ENCODE data around the gene TNS1.

Gene TNS1

GRCh38 chr2:217800433-217801114, 202.2 kb downstream of the TNS1 start:
- H3K9ac ChIP-seq (ENCODE audit: low read length): no peak overlapping the region
- no peaks in the 10 kb centered on the region for H3K9me3 ChIP-seq (ENCODE audit: low read length)
- peak overlapping the region; percentile 48 for H3K27ac ChIP-seq (ENCODE audit: low read depth, low read length)
- H3K36me3 ChIP-seq (ENCODE audit: insufficient read depth, low read length): peaks cover 52% of the 10 kb centered on the region
- H3K4me1 ChIP-seq (ENCODE audit: insufficient read depth, low read length): peaks cover 28% of the 10 kb centered on the region
- H3K4me3 ChIP-seq (ENCODE audit: low read depth in 1 of 2, low read length in 2 of 2): no peak overlapping the region
- H3K27me3 ChIP-seq (ENCODE audit: control insufficient read depth in 1 of 2, insufficient read depth in 2 of 2, low read length in 2 of 2): no peaks in the 10 kb centered on the region

GRCh38 chr2:217799563-217800432, 203.0 kb downstream of the TNS1 start:
- Histone ChIP-seq H3K36me3 (ENCODE audit: insufficient read depth, low read length) (peaks cover 45% of the 10 kb centered on the region), H3K4me3 (ENCODE audit: low read depth in 1 of 2, low read length in 2 of 2) (no peak overlapping the region), H3K9ac (ENCODE audit: low read length) (no peak overlapping the region), H3K9me3 (ENCODE audit: low read length) (no peaks in the 10 kb centered on the region), H3K27ac (ENCODE audit: low read depth, low read length) (peak overlapping the region; percentile 5), H3K27me3 (ENCODE audit: control insufficient read depth in 1 of 2, insufficient read depth in 2 of 2, low read length in 2 of 2) (no peaks in the 10 kb centered on the region), H3K4me1 (ENCODE audit: insufficient read depth, low read length) (peaks cover 21% of the 10 kb centered on the region)

- H3K27ac ChIP-seq (ENCODE audit: low read depth, low read length): peak overlapping the region; percentile 5
- no peaks in the 10 kb centered on the region for H3K27me3 ChIP-seq (ENCODE audit: control insufficient read depth in 1 of 2, insufficient read depth in 2 of 2, low read length in 2 of 2)
- no peaks in the 10 kb centered on the region for H3K9me3 ChIP-seq (ENCODE audit: low read length)
- no peak overlapping the region for H3K4me3 ChIP-seq (ENCODE audit: low read depth in 1 of 2, low read length in 2 of 2)
- H3K9ac ChIP-seq (ENCODE audit: low read length): no peak overlapping the region
- H3K36me3 ChIP-seq (ENCODE audit: insufficient read depth, low read length): peaks cover 36% of the 10 kb centered on the region
- H3K4me1 ChIP-seq (ENCODE audit: insufficient read depth, low read length): peaks cover 21% of the 10 kb centered on the region
Measured at GRCh38 chr2:217798743-217799562, 203.8 kb downstream of the TNS1 start.

GRCh38 chr2:217798191-217798590, 204.6 kb downstream of the TNS1 start:
- H3K27ac ChIP-seq (ENCODE audit: low read depth, low read length): peak overlapping the region; percentile 56
- H3K4me1 ChIP-seq (ENCODE audit: insufficient read depth, low read length): peaks cover 21% of the 10 kb centered on the region
- H3K4me3 ChIP-seq (ENCODE audit: low read depth in 1 of 2, low read length in 2 of 2): no peak overlapping the region
- H3K9me3 ChIP-seq (ENCODE audit: low read length): no peaks in the 10 kb centered on the region
- no peaks in the 10 kb centered on the region for H3K27me3 ChIP-seq (ENCODE audit: control insufficient read depth in 1 of 2, insufficient read depth in 2 of 2, low read length in 2 of 2)
- peaks cover 29% of the 10 kb centered on the region for H3K36me3 ChIP-seq (ENCODE audit: insufficient read depth, low read length)
- H3K9ac ChIP-seq (ENCODE audit: low read length): no peak overlapping the region

GRCh38 chr2:217797661-217798069, 205.1 kb downstream of the TNS1 start:
- Histone ChIP-seq H3K9me3 (ENCODE audit: low read length) (no peaks in the 10 kb centered on the region), H3K4me3 (ENCODE audit: low read depth in 1 of 2, low read length in 2 of 2) (no peak overlapping the region), H3K27ac (ENCODE audit: low read depth, low read length) (peak overlapping the region; percentile 56), H3K4me1 (ENCODE audit: insufficient read depth, low read length) (peaks cover 21% of the 10 kb centered on the region), H3K9ac (ENCODE audit: low read length) (no peak overlapping the region), H3K27me3 (ENCODE audit: control insufficient read depth in 1 of 2, insufficient read depth in 2 of 2, low read length in 2 of 2) (no peaks in the 10 kb centered on the region), H3K36me3 (ENCODE audit: insufficient read depth, low read length) (peaks cover 23% of the 10 kb centered on the region)

GRCh38 chr2:217797165-217797564, 205.6 kb downstream of the TNS1 start:
- H3K27me3 ChIP-seq (ENCODE audit: control insufficient read depth in 1 of 2, insufficient read depth in 2 of 2, low read length in 2 of 2): no peaks in the 10 kb centered on the region
- H3K36me3 ChIP-seq (ENCODE audit: insufficient read depth, low read length): peaks cover 19% of the 10 kb centered on the region
- H3K4me1 ChIP-seq (ENCODE audit: insufficient read depth, low read length): peaks cover 21% of the 10 kb centered on the region
- no peak overlapping the region for H3K9ac ChIP-seq (ENCODE audit: low read length)
- no peaks in the 10 kb centered on the region for H3K9me3 ChIP-seq (ENCODE audit: low read length)
- no peak overlapping the region for H3K27ac ChIP-seq (ENCODE audit: low read depth, low read length)
- no peak overlapping the region for H3K4me3 ChIP-seq (ENCODE audit: low read depth in 1 of 2, low read length in 2 of 2)

- H3K36me3 ChIP-seq (ENCODE audit: insufficient read depth, low read length): peaks cover 6% of the 10 kb centered on the region
- no peaks in the 10 kb centered on the region for H3K27me3 ChIP-seq (ENCODE audit: control insufficient read depth in 1 of 2, insufficient read depth in 2 of 2, low read length in 2 of 2)
- no peak overlapping the region for H3K4me3 ChIP-seq (ENCODE audit: low read depth in 1 of 2, low read length in 2 of 2)
- H3K9ac ChIP-seq (ENCODE audit: low read length): no peak overlapping the region
- H3K27ac ChIP-seq (ENCODE audit: low read depth, low read length): no peak overlapping the region
- H3K4me1 ChIP-seq (ENCODE audit: insufficient read depth, low read length): peaks cover 8% of the 10 kb centered on the region
- H3K9me3 ChIP-seq (ENCODE audit: low read length): no peaks in the 10 kb centered on the region
Measured at GRCh38 chr2:217795706-217796465, 206.9 kb downstream of the TNS1 start.

GRCh38 chr2:217795067-217795466, 207.7 kb downstream of the TNS1 start:
- Histone ChIP-seq H3K27ac (ENCODE audit: low read depth, low read length) (no peak overlapping the region), H3K4me1 (ENCODE audit: insufficient read depth, low read length) (peaks cover 6% of the 10 kb centered on the region), H3K9ac (ENCODE audit: low read length) (no peak overlapping the region), H3K27me3 (ENCODE audit: control insufficient read depth in 1 of 2, insufficient read depth in 2 of 2, low read length in 2 of 2) (no peaks in the 10 kb centered on the region), H3K4me3 (ENCODE audit: low read depth in 1 of 2, low read length in 2 of 2) (no peak overlapping the region), H3K9me3 (ENCODE audit: low read length) (no peaks in the 10 kb centered on the region), H3K36me3 (ENCODE audit: insufficient read depth, low read length) (no peaks in the 10 kb centered on the region)

- Histone ChIP-seq H3K9ac (ENCODE audit: low read length) (no peak overlapping the region), H3K27me3 (ENCODE audit: control insufficient read depth in 1 of 2, insufficient read depth in 2 of 2, low read length in 2 of 2) (no peaks in the 10 kb centered on the region), H3K4me1 (ENCODE audit: insufficient read depth, low read length) (peaks cover 6% of the 10 kb centered on the region), H3K4me3 (ENCODE audit: low read depth in 1 of 2, low read length in 2 of 2) (no peak overlapping the region), H3K36me3 (ENCODE audit: insufficient read depth, low read length) (no peaks in the 10 kb centered on the region), H3K9me3 (ENCODE audit: low read length) (no peaks in the 10 kb centered on the region), H3K27ac (ENCODE audit: low read depth, low read length) (peak overlapping the region; percentile 2)
Measured at GRCh38 chr2:217794133-217794986, 208.4 kb downstream of the TNS1 start.

GRCh38 chr2:217793566-217794132, 209.1 kb downstream of the TNS1 start:
- Histone ChIP-seq H3K9me3 (ENCODE audit: low read length) (no peaks in the 10 kb centered on the region), H3K27me3 (ENCODE audit: control insufficient read depth in 1 of 2, insufficient read depth in 2 of 2, low read length in 2 of 2) (no peaks in the 10 kb centered on the region), H3K4me1 (ENCODE audit: insufficient read depth, low read length) (peaks cover 6% of the 10 kb centered on the region), H3K27ac (ENCODE audit: low read depth, low read length) (no peak overlapping the region), H3K4me3 (ENCODE audit: low read depth in 1 of 2, low read length in 2 of 2) (no peak overlapping the region), H3K9ac (ENCODE audit: low read length) (no peak overlapping the region), H3K36me3 (ENCODE audit: insufficient read depth, low read length) (peaks cover 6% of the 10 kb centered on the region)
